CD14-positive monocyte (primary cell): ENCODE data around the gene CBX2. TPM values are rescaled to one million over a fixed set of nuclear protein-coding genes. Genes with fewer than 3 reads are reported as not detected.
A peak's percentile ranks its signal among the peaks of the same experiment; 100 is the strongest.

Experiments
- DNase-seq, 3 donors: peaks; one replicate each; pipeline ENCODE4 v3.0.0-alpha.2; 2011 to 2022
- H2AFZ ChIP-seq: 2 replicates; pipeline ENCODE4 v1.6.0; 2012; ENCODE audit warnings: mild to moderate bottlenecking, low read depth, low read length, inconsistent platforms; ENCODE audit not compliant: insufficient read depth, poor library complexity, severe bottlenecking
- H3K27ac ChIP-seq, 2 donors: 1 replicate in 1 of 2; 2 replicates in 1 of 2; pipeline ENCODE4 v1.5.1; 2012 to 2013; ENCODE audit warnings: low read length in 2 of 2, control low read depth in 1 of 2, inconsistent platforms in 1 of 2, low read depth in 1 of 2, mild to moderate bottlenecking in 1 of 2
- H3K27me3 ChIP-seq, 2 donors: one replicate each; pipeline versions ENCODE4 v1.6.0 to v1.6.1; 2011 to 2013; ENCODE audit warnings: low read length in 2 of 2; ENCODE audit not compliant: control insufficient read depth in 2 of 2, insufficient read depth in 2 of 2
- H3K36me3 ChIP-seq, 2 donors: replicated peaks in 1 of 2; 1 replicate in 1 of 2; 2 replicates in 1 of 2; pipeline versions ENCODE4 v1.5.1 to v1.6.1; 2012 to 2013; ENCODE audit warnings: low read length in 2 of 2, control low read depth in 1 of 2, inconsistent platforms in 1 of 2, mild to moderate bottlenecking in 1 of 2; ENCODE audit not compliant: insufficient read depth in 2 of 2, control insufficient read depth in 1 of 2
- H3K4me1 ChIP-seq, 2 donors: 1 replicate in 1 of 2; 2 replicates in 1 of 2; pipeline versions ENCODE4 v1.5.1 to v1.6.1; 2012 to 2013; ENCODE audit warnings: low read length in 2 of 2, control low read depth in 1 of 2, inconsistent platforms in 1 of 2, mild to moderate bottlenecking in 1 of 2, moderate library complexity in 1 of 2; ENCODE audit not compliant: insufficient read depth in 2 of 2, control insufficient read depth in 1 of 2
- H3K4me2 ChIP-seq: replicated peaks from 2 replicates; pipeline ENCODE3; 2012; ENCODE audit warnings: low read length, moderate library complexity, mild to moderate bottlenecking; ENCODE audit not compliant: poor library complexity, severe bottlenecking; ENCODE audit errors: extremely low read depth
- H3K4me3 ChIP-seq, 3 experiments: fragments of 200-600 bp in 1 of 3; sonication (generic) in 1 of 3; replicated peaks in 1 of 3; 1 replicate in 2 of 3; 2 replicates in 1 of 3; pipeline ENCODE4 v1.5.1; 2011 to 2013; ENCODE audit warnings: low read length in 3 of 3, mild to moderate bottlenecking in 3 of 3, control low read depth in 2 of 3, low read depth in 2 of 3, inconsistent platforms in 1 of 3, moderate library complexity in 1 of 3
- H3K79me2 ChIP-seq: 2 replicates; pipeline ENCODE4 v1.6.0; 2012; ENCODE audit warnings: mild to moderate bottlenecking, control low read depth, inconsistent platforms, low read length, moderate library complexity; ENCODE audit not compliant: insufficient read depth
- H3K9ac ChIP-seq: 2 replicates; pipeline ENCODE4 v1.6.0; 2017; ENCODE audit warnings: low read length, mild to moderate bottlenecking; ENCODE audit not compliant: insufficient read depth, poor library complexity, severe bottlenecking
- H3K9me3 ChIP-seq, 2 donors: replicated peaks in 1 of 2; 1 replicate in 1 of 2; 2 replicates in 1 of 2; pipeline versions ENCODE4 v1.5.1 to v1.6.1; 2012 to 2013; ENCODE audit warnings: low read length in 2 of 2, control low read depth in 1 of 2; ENCODE audit not compliant: control insufficient read depth in 1 of 2, insufficient read depth in 1 of 2
- H4K20me1 ChIP-seq: 2 replicates; pipeline ENCODE4 v1.6.0; 2012; ENCODE audit warnings: mild to moderate bottlenecking, low read length, control low read depth, moderate library complexity; ENCODE audit not compliant: insufficient read depth
- H3K27ac Mint-ChIP-seq, 7 donors: one replicate each; pipeline ENCODE4 v1.8.0; 2020; ENCODE audit warnings: mild to moderate bottlenecking in 7 of 7, mixed read lengths in 7 of 7, moderate library complexity in 6 of 7, inconsistent platforms in 2 of 7
- H3K27me3 Mint-ChIP-seq, 3 donors: one replicate each; pipeline ENCODE4 v1.8.0; 2021 to 2022; ENCODE audit warnings: low read depth in 3 of 3, mild to moderate bottlenecking in 3 of 3, mixed read lengths in 3 of 3, moderate library complexity in 3 of 3, inconsistent platforms in 1 of 3
- H3K36me3 Mint-ChIP-seq, 2 donors: one replicate each; pipeline ENCODE4 v1.8.0; 2020; ENCODE audit warnings: mixed read lengths in 2 of 2, inconsistent platforms in 1 of 2, mild to moderate bottlenecking in 1 of 2
- H3K4me1 Mint-ChIP-seq: one replicate; pipeline ENCODE4 v1.8.0; 2020; ENCODE audit warnings: mild to moderate bottlenecking, mixed read lengths
- H3K4me3 Mint-ChIP-seq, 2 donors: one replicate each; pipeline ENCODE4 v1.8.0; 2020; ENCODE audit warnings: mild to moderate bottlenecking in 2 of 2, mixed read lengths in 2 of 2, moderate library complexity in 1 of 2
- H3K9me3 Mint-ChIP-seq, 7 donors: one replicate each; pipeline ENCODE4 v1.8.0; 2020 to 2022; ENCODE audit warnings: mixed read lengths in 7 of 7, mild to moderate bottlenecking in 6 of 7, moderate library complexity in 6 of 7, inconsistent platforms in 2 of 7
- CTCF ChIP-seq: fragments of 200-600 bp; IDR thresholded peaks from one replicate; pipeline ENCODE4 v1.8.0; 2022; ENCODE audit warnings: antibody characterized with exemption, mild to moderate bottlenecking
- WGBS: methylation state at CpG from one replicate; pipeline ENCODE4 v1.1.5; 2013; ENCODE audit warnings: missing lambda C conversion rate; ENCODE audit not compliant: insufficient coverage; 5-methylcytosine and 5-hydroxymethylcytosine counted together
- intact Hi-C, 2 donors: fragments of 100-400 bp; cut with micrococcal nuclease; formaldehyde crosslinking; loops; one replicate each; pipeline versions ENCODE4 v1.15.0 to v1.15.1; 2023
- polyA plus RNA-seq, 3 donors: library from polyadenylated mRNA; depleted of rRNA in 1 of 3; unstranded in 2 of 3; stranded (reverse) in 1 of 3; fragments of 300-500 nt in 2 of 3; fragments of >200 nt in 1 of 3; fragmentation: Illumina TruSeq in 2 of 3; gene quantifications; 1 replicate in 2 of 3; 2 replicates in 1 of 3; pipeline ENCODE4 v1.2.3, GENCODE V29; 2012 to 2021

Gene CBX2
- polyA plus RNA-seq, 3 donors, result 0.09 to 0.95 TPM; not detected in 1

GRCh38 chr17:79812353-79813258 is 34.7 kb downstream of the CBX2 start:
- Mint-ChIP-seq H3K36me3 (peaks cover 6 to 20% of the 10 kb centered on the region in 2 donors), H3K27ac (peak overlapping the region in 1 of 7 donors; percentile 61), H3K27me3 (peaks cover 70 to 92% (median 79%) of the 10 kb centered on the region in 3 donors), H3K4me1 (peaks cover 30% of the 10 kb centered on the region), H3K9me3 (peaks cover 0 to 43% (median 28%) of the 10 kb centered on the region in 7 donors), H3K4me3 (peak overlapping the region; percentile 37 to 85)
- no peak overlapping the region for H3K4me3 ChIP-seq
- H3K4me2 ChIP-seq, result no peak overlapping the region
- H3K27ac ChIP-seq, result no peak overlapping the region
- no peak overlapping the region for H2AFZ ChIP-seq
- H3K9ac ChIP-seq, result no peak overlapping the region
- H4K20me1 ChIP-seq, result peaks cover 27% of the 10 kb centered on the region
- peaks cover 77 to 88% of the 10 kb centered on the region in 2 donors for H3K27me3 ChIP-seq
- peaks cover 32 to 42% of the 10 kb centered on the region in 2 donors for H3K4me1 ChIP-seq
- TF ChIP-seq CTCF, result no peak
- DNase-seq, result no peak
- H3K79me2 ChIP-seq, result no peaks in the 10 kb centered on the region
- H3K9me3 ChIP-seq, result peaks cover 4 to 48% of the 10 kb centered on the region in 2 donors
- intact Hi-C loops, result no loop called here
- no peaks in the 10 kb centered on the region for H3K36me3 ChIP-seq
- WGBS, result 2% methylated on average over 43 of the region's 72 CpGs

DNA sequence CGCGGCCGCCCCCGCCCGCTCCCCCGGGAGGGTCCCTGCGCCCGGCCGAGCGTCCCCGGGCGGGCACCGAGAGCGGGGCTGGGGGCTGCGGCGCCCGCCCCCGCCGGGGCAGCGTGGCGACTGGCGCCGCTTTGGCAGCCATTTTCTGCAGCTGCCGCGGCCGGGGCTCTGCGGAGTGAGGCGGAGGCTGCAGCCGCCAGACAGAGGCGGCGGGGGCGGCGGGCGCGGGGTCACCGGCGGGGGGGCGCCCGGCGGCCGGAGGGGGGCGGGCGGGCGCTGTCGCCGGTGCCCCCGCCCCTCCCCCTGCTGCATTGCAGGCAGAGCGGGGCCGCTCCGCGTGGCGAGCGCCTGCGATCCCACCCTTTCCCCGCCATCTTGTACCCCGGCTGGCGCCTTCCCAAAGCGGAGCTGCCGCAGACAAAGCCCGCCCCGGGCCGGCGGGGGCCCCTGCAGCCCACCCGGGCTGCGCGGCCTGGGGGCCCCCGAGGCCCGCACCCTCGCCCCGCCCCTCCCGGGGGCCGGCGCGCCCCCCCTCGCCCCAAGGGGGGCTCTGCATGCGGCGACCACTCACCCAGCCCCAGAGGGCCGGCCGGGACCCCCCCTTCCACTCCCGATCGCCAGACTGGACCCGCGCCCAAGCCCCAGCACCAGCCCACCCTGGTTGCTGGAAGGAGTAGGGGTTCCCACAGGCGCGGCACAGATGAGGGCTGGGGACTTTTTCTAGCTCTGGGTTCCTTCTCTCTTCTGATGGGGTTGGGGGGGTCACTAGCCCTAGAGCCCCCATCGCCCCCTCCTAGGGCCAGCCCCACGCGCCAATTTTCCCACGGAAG is 35.6 kb downstream of the CBX2 start:
- H3K27me3 Mint-ChIP-seq, result peaks cover 70 to 92% (median 79%) of the 10 kb centered on the region in 3 donors
- no peak overlapping the region for H3K27ac ChIP-seq
- peaks cover 6 to 20% of the 10 kb centered on the region in 2 donors for H3K36me3 Mint-ChIP-seq
- H3K4me1 ChIP-seq, result peaks cover 32 to 42% of the 10 kb centered on the region in 2 donors
- H3K27me3 ChIP-seq, result peaks cover 74 to 88% of the 10 kb centered on the region in 2 donors
- intact Hi-C loops, result no loop called here
- H3K36me3 ChIP-seq, result no peaks in the 10 kb centered on the region
- H3K4me1 Mint-ChIP-seq, result peaks cover 30% of the 10 kb centered on the region
- 0% methylated on average over 66 of the region's 89 CpGs for WGBS
- peaks cover 0 to 39% (median 28%) of the 10 kb centered on the region in 7 donors for H3K9me3 Mint-ChIP-seq
- H3K4me2 ChIP-seq, result no peak overlapping the region
- H3K4me3 ChIP-seq, result no peak overlapping the region
- H3K9ac ChIP-seq, result no peak overlapping the region
- no peak for TF ChIP-seq CTCF
- H4K20me1 ChIP-seq, result peaks cover 27% of the 10 kb centered on the region
- no peak overlapping the region for H2AFZ ChIP-seq
- peaks cover 4 to 39% of the 10 kb centered on the region in 2 donors for H3K9me3 ChIP-seq
- no peak overlapping the region for H3K27ac Mint-ChIP-seq
- DNase-seq, result no peak
- no peaks in the 10 kb centered on the region for H3K79me2 ChIP-seq
- peak overlapping the region in 1 of 2 donors; percentile 71 for H3K4me3 Mint-ChIP-seq
